ENCODE results near the gene ARFIP2. TPM values are rescaled to one million over a fixed set of nuclear protein-coding genes. Genes with fewer than 3 reads are reported as not detected.
"Not testable (repeated sequence)": the region's sequence is repeated elsewhere in the genome, so short reads cannot be mapped to it uniquely, and the experiment has no call there.

ARFIP2 gene
- total RNA-seq, 4 donors from 2014 or later: 86.7 to 124 (median 96.2) TPM

DNA sequence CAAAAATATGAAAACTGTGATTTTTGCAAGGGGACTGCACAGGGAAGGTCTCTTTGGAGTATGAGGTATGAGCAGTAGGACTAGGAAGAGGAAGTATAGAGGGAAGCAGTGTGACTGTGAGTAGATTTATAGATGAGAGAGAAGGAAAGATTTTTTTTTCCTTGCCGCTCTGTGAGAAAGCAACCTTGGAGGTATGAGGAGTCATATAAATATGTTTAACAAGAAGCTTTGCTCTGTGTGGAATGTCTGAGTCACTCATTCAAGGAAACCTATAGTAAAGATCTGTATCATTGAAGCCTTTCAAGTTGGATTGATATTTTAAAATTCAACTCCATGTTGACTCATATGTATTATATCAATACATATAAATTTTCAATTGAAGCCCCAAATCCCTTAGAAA is 42.1 kb upstream of the ARFIP2 start:
- 0 to 3% methylated on average over 1 of the region's 1 CpG for WGBS, 2 donors
- H3K4me1 ChIP-seq: no peaks in the 10 kb centered on the region
- no peaks in the 10 kb centered on the region for H3K27me3 ChIP-seq
- DNase-seq: no peak
- H3K36me3 ChIP-seq: no peaks in the 10 kb centered on the region
- no peak for TF ChIP-seq POLR2A (IDR thresholded peaks at IDR 0.05)
- TF ChIP-seq, protein P1, sequence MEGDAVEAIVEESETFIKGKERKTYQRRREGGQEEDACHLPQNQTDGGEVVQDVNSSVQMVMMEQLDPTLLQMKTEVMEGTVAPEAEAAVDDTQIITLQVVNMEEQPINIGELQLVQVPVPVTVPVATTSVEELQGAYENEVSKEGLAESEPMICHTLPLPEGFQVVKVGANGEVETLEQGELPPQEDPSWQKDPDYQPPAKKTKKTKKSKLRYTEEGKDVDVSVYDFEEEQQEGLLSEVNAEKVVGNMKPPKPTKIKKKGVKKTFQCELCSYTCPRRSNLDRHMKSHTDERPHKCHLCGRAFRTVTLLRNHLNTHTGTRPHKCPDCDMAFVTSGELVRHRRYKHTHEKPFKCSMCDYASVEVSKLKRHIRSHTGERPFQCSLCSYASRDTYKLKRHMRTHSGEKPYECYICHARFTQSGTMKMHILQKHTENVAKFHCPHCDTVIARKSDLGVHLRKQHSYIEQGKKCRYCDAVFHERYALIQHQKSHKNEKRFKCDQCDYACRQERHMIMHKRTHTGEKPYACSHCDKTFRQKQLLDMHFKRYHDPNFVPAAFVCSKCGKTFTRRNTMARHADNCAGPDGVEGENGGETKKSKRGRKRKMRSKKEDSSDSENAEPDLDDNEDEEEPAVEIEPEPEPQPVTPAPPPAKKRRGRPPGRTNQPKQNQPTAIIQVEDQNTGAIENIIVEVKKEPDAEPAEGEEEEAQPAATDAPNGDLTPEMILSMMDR (IDR thresholded peaks at IDR 0.05): no peak
- intact Hi-C loops (cut with DNase I): no loop called here
- H3K9me3 ChIP-seq: no peaks in the 10 kb centered on the region
- no peak overlapping the region for H3K27ac ChIP-seq
- H3K4me3 ChIP-seq (replicated peaks in 1 of 3): no peak overlapping the region

DNA sequence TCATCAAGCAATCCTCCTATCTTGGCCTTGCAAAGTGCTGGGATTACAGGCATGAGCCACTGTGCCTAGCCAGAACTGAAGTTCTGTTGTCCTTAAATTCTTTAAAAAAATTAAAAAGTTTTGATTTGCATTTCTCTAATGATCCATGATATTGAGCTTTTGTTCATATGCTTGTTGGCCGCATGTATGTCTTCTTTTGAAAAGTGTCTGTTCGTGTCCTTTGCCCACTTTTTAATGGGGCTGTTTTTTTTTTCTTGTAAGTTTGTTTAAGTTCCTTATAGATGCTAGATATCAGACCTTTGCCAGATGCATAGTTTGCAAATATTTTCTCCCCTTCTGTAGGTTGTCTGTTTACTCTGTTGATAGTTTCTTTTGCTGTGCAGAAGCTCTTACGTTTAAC is 40.8 kb upstream of the ARFIP2 start:
- H3K9me3 ChIP-seq; H3K4me3 ChIP-seq (replicated peaks in 1 of 3); intact Hi-C loops (cut with DNase I); H3K27me3 ChIP-seq; DNase-seq; H3K4me1 ChIP-seq; H3K27ac ChIP-seq; H3K36me3 ChIP-seq: not testable (repeated sequence)
- 96 to 98% methylated on average over 3 of the region's 3 CpGs for WGBS, 2 donors

DNA sequence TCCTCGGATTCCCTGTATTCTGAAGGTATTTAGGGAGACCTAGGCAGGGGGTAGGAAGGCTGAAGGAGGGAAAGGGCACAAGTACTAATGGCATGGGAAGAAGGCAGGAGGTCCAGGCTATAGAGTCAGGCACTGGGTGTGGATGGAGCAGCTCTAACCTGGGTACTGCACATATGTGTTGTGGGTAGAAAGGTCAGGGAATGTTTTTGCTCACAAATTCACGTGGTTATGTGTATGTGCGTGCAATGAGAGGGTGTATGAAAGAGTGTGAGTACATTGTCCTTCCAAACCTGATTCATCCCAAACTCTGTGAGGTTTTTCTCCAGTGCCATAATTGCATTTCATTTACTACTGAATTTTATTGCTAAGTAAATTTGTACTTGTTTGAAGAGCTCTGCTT is 39.1 kb upstream of the ARFIP2 start:
- Histone ChIP-seq H3K27ac (no peak overlapping the region), H3K4me1 (no peaks in the 10 kb centered on the region), H3K36me3 (no peaks in the 10 kb centered on the region), H3K27me3 (no peaks in the 10 kb centered on the region), H3K9me3 (no peaks in the 10 kb centered on the region), H3K4me3 (replicated peaks in 1 of 3) (no peak overlapping the region)
- intact Hi-C loops (cut with DNase I): no loop called here
- TF ChIP-seq, protein P1 (IDR thresholded peaks at IDR 0.05): no peak
- TF ChIP-seq POLR2A (IDR thresholded peaks at IDR 0.05): no peak
- DNase-seq: no peak
- WGBS, 2 donors: 87 to 90% methylated on average over 3 of the region's 3 CpGs

DNA sequence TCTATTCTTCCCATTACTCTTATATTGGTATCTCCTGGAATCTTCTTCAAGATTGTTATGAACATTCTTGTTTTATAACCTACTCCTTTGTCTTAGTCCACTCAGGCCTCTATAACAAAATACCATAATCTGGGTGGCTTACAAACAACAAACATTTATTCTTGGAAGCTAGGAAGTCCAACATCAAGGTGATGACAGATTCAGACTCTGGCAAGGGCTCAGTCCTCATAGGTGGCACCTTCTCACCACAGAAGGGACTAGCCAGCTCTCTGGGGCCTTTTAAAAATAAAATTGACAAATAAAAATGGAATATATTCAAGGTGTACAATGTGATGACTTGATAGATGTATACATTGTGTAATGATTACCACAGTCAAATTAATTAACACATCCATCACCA is 35.7 kb upstream of the ARFIP2 start:
- no peaks in the 10 kb centered on the region for H3K4me1 ChIP-seq
- TF ChIP-seq, protein P1 (IDR thresholded peaks at IDR 0.05): no peak
- TF ChIP-seq POLR2A (IDR thresholded peaks at IDR 0.05): no peak
- intact Hi-C loops (cut with DNase I): no loop called here
- no peaks in the 10 kb centered on the region for H3K9me3 ChIP-seq
- no peak for DNase-seq
- no peak overlapping the region for H3K4me3 ChIP-seq (replicated peaks in 1 of 3)
- no peaks in the 10 kb centered on the region for H3K36me3 ChIP-seq
- no peak overlapping the region for H3K27ac ChIP-seq
- no peaks in the 10 kb centered on the region for H3K27me3 ChIP-seq

DNA sequence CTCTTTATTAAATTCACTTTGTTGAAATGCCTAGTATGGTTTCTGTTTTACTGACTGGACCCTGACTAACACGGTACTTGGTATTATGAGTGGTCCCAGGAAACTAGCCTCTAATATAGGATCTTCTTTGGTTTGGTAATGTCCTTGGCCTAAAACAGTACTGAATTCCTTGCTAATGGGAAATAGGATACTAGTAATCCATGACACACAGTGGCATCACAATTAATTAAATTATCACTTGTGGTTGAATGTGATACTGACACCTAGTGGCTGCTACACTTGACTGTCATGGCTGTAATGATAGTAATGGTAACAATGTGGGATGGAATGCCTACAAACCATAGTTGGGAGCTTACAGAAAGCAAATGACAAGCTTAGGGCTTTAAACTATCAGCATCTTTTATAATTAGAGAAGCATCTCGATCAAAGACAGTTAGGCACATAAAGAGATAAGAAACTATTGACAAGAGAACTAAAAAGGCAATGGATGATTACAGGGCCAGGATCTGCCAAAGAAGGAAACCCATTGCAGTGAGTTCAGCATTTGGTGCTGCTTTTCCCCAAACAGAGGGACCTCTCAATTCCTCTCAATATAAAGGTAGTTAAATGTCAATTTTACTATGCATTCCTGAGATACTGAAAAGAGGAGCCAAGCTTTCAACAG is 24.6 kb upstream of the ARFIP2 start:
- Histone ChIP-seq H3K27me3 (no peaks in the 10 kb centered on the region), H3K36me3 (no peaks in the 10 kb centered on the region), H3K27ac (no peak overlapping the region), H3K4me1 (no peaks in the 10 kb centered on the region), H3K4me3 (replicated peaks in 1 of 3) (no peak overlapping the region), H3K9me3 (no peaks in the 10 kb centered on the region)
- no peak for TF ChIP-seq POLR2A (IDR thresholded peaks at IDR 0.05)
- TF ChIP-seq, protein P1 (IDR thresholded peaks at IDR 0.05): peak in 5 of 6 experiments; percentile 30 to 67 (median 67)
- 54 to 59% methylated on average over 2 of the region's 2 CpGs for WGBS, 2 donors
- intact Hi-C loops (cut with DNase I): no loop called here
- DNase-seq: no peak

All from thyroid gland (tissue), 4 donors.